Right atrium auricular region (tissue), 2 donors: ENCODE data around the gene SYNRG. TPM values are rescaled to one million over a fixed set of nuclear protein-coding genes. Genes with fewer than 3 reads are reported as not detected.

Experiments
- DNase-seq: peaks from one replicate; pipeline ENCODE4 v3.0.0-alpha.2; 2019; ENCODE audit warnings: low spot score
- H3K27ac ChIP-seq, 2 donors: fragments of 200-600 bp; sonication (generic); 1 replicate in 1 of 2; 2 replicates in 1 of 2; pipeline ENCODE4 v1.5.1; 2016 to 2019
- H3K27me3 ChIP-seq, 2 donors: fragments of 200-600 bp; sonication (generic); one replicate each; pipeline versions ENCODE4 v1.5.1 to v1.6.0; 2017 to 2019
- H3K36me3 ChIP-seq: fragments of 200-600 bp; sonication (generic); one replicate; pipeline ENCODE4 v1.5.1; 2016
- H3K4me1 ChIP-seq, 2 donors: fragments of 200-600 bp; sonication (generic); one replicate each; pipeline versions ENCODE4 v1.5.1 to v1.6.0; 2017 to 2019
- H3K4me3 ChIP-seq, 2 donors: fragments of 200-600 bp; sonication (generic); 1 replicate in 1 of 2; 2 replicates in 1 of 2; pipeline ENCODE4 v1.5.1; 2017 to 2019; ENCODE audit warnings: mild to moderate bottlenecking in 1 of 2, moderate library complexity in 1 of 2
- H3K9me3 ChIP-seq, 2 donors: fragments of 200-600 bp; sonication (generic); one replicate each; pipeline ENCODE4 v1.5.1; 2019
- CTCF ChIP-seq, 2 donors: fragments of 200-600 bp; sonication (generic); IDR thresholded peaks; one replicate each; pipeline ENCODE4 v1.5.1; 2019; ENCODE audit warnings: antibody characterized with exemption in 2 of 2
- total RNA-seq, 2 donors: library from RNA; depleted of rRNA; stranded (reverse); fragments of >200 nt; gene quantifications; one replicate each; pipeline ENCODE4 v1.1.0, GENCODE V29; 2016

The SYNRG gene
- total RNA-seq, 2 donors from 2014 or later: 15.0 to 18.4 TPM

DNA sequence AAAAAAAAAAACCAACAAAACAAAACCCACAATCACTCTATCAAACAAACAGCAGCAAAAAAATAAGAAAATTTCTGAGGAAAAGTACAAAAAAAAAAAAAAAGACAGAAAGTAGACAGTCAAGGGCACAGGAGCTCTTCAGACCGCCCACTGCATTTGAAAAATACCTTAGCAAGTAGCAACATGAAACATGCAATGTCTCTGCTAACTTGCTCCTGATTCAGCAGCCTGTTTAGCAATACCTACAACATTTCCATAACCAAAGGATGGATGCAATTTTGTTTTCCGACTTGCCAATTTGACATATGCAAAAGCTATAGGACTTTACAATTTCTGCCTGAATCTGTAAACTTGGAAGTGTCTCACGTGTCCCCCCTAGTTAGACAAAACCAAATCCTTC, 57.4 kb downstream of the SYNRG start:
- no peak for DNase-seq
- no peaks in the 10 kb centered on the region for H3K27me3 ChIP-seq
- H3K9me3 ChIP-seq: no peaks in the 10 kb centered on the region
- peaks cover 0 to 21% of the 10 kb centered on the region in 2 donors for H3K4me1 ChIP-seq
- H3K4me3 ChIP-seq: no peak overlapping the region
- H3K36me3 ChIP-seq: peaks cover 10% of the 10 kb centered on the region
- TF ChIP-seq CTCF (IDR thresholded peaks at IDR 0.05): no peak
- H3K27ac ChIP-seq: no peak overlapping the region

GRCh38 chr17:37547986-37548385, 61.2 kb downstream of the SYNRG start:
- Histone ChIP-seq H3K4me1 (peaks cover 0 to 27% of the 10 kb centered on the region in 2 donors), H3K27me3 (no peaks in the 10 kb centered on the region), H3K36me3 (peaks cover 7% of the 10 kb centered on the region), H3K27ac (peak overlapping the region in 1 of 2 donors; percentile 0), H3K4me3 (no peak overlapping the region), H3K9me3 (no peaks in the 10 kb centered on the region)
- no peak for DNase-seq
- TF ChIP-seq CTCF (IDR thresholded peaks at IDR 0.05): no peak

GRCh38 chr17:37546302-37546701, 62.9 kb downstream of the SYNRG start:
- DNase-seq: no peak
- no peaks in the 10 kb centered on the region for H3K27me3 ChIP-seq
- no peak overlapping the region for H3K4me3 ChIP-seq
- peaks cover 13% of the 10 kb centered on the region for H3K36me3 ChIP-seq
- H3K9me3 ChIP-seq: no peaks in the 10 kb centered on the region
- no peak overlapping the region for H3K27ac ChIP-seq
- H3K4me1 ChIP-seq: peaks cover 0 to 27% of the 10 kb centered on the region in 2 donors
- TF ChIP-seq CTCF (IDR thresholded peaks at IDR 0.05): no peak

- peaks cover 0 to 22% of the 10 kb centered on the region in 2 donors for H3K4me1 ChIP-seq
Observed at GRCh38 chr17:37545486-37545885, 63.7 kb downstream of the SYNRG start.

DNA sequence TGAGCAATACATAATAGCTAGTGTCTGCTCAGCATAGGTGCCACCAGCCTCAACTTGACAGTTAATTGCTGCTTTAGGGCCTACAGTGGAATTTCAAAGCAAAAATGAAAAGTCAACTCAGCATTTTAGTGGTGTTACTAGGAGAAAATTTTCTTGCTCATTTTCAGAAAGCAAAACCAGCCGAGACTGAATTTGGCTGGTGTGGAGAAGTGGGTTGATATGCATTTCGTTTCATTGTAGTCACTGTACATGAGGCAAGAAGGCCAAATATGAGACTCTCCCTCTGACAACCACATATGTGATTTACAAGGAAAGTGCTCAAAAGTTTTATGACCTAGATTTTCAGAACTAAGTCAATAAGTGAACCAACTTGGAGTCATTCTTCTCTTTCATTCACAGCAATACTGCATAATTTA, 65.6 kb downstream of the SYNRG start:
- peaks cover 0 to 22% of the 10 kb centered on the region in 2 donors for H3K4me1 ChIP-seq
- peaks cover 40% of the 10 kb centered on the region for H3K36me3 ChIP-seq

More at GRCh38 chr17:37545486-37545885, 63.7 kb downstream of the SYNRG start:
- no peak overlapping the region for H3K4me3 ChIP-seq
- no peaks in the 10 kb centered on the region for H3K9me3 ChIP-seq
- no peak for DNase-seq
- H3K36me3 ChIP-seq: peaks cover 22% of the 10 kb centered on the region
- no peak for TF ChIP-seq CTCF (IDR thresholded peaks at IDR 0.05)
- H3K27ac ChIP-seq: no peak overlapping the region
- no peaks in the 10 kb centered on the region for H3K27me3 ChIP-seq

More for the DNA sequence above, 65.6 kb downstream of the SYNRG start:
- Histone ChIP-seq H3K9me3 (no peaks in the 10 kb centered on the region), H3K27ac (no peak overlapping the region), H3K4me3 (no peak overlapping the region), H3K27me3 (no peaks in the 10 kb centered on the region)
- TF ChIP-seq CTCF (IDR thresholded peaks at IDR 0.05): no peak
- no peak for DNase-seq
